HG03469 (cell line): ENCODE results near the gene ZFHX3.

ENCODE experiments used
- ATAC-seq: cut with Tn5 transposase; IDR thresholded peaks from one replicate; pipeline ENCODE4 v1.9.1; 2021; ENCODE audit warnings: mild to moderate bottlenecking, moderate library complexity, moderate number of reproducible peaks; ENCODE audit not compliant: unreplicated experiment

The ZFHX3 gene

DNA sequence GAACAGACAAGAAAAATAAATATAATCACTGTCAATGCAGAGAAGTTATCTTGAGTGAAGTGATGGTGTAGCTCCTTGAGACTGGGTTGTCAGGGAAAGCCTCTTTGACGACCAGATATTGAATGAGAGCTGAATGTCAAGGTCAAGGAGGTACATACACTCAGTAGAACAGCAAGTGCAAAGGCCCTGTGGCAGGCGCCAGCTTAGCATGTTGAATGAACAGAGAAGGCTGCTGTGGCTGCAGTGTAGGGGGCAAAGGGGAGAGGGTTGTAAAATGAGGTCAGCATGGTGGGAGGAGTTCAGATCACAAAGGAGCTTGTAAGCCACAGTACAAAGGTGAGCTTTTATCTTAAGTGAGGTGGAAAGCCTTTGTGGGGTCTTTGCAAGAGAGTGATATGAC lies 111.5 kb downstream of the ZFHX3 start:
- no peak for ATAC-seq

DNA sequence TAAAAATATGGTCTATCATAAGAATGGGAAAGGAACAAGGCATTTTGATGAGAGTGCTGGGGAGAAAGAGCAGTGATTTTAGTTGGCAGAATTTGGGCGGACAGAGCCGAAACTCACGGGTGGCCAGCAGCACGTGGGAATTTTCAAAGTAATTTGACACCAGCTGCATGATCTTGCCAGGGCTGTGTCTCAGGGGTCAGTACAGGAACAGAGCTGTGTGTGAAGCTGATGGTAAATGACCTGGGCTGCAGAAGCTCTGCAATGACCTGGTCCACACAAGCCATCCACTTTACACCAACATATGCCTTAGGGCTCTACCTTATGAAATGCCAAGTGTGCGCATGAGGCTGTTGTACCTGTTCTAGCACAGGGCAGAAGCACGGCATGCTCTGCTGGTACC lies 112.0 kb downstream of the ZFHX3 start:
- ATAC-seq, result no peak

DNA sequence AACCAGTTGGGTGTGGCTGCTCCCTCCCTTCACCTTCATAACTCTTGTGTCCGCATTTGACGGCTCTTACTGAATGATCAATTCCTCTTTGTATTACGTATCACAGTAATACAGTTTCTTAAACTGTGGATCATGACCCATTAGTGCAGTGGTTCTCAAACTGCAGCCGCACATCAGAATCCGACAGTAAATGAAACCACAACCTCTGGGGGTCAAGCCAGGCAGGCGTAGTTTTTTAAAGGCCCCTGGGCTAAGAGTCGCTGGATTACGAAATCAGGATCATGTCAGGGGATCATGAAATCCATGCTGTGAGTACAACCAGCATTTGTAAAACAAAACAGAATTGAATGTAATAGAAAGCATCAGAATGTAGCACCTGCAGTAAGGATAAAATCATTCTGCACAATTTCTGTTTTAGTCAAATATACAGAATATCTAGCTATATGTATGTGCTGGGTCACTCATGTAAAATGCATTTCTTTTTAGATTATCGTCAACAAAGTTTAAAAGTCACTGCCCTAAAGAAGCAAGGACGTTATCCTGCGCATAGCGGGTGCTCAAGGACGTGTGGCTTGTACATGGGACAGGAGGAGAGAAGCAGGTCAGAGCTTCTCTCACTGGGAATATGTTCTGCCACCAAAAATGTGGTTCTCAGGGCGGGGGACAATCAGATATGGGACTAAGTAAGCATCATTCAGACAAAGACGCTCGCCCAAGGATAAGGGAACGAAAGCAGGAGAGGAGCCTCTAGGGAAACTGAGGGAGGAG lies 113.1 kb downstream of the ZFHX3 start:
- no peak for ATAC-seq

DNA sequence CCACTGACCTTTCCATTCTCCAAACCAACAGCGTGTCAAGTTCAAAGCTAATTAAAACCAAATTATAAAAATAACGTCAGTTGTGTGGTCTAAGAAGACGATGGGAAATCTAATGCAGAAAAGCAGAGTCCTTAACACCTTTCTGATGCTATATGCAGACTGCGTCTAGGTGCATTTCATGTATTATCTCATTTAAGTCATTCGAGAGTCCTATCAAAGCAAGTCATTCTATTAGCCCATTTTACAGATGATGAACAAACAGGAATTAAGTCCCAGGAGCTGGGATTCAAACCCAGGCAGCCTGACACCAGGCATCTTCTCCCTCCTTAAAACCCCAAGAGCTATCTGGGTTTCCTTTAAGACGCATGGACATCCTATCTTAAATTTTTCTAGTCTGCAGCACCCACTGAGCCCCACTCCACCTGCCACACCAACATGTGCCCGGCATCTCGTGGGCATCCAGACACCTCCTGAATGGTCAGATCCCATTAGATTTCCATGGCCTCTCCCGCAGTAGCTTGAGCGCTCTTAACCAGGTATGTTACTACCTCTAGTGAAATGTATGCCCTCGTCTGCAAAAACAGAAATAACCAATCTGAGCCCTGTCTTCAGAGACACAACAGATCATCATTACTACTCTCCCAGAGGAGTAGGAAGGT lies 115.1 kb downstream of the ZFHX3 start:
- ATAC-seq, result no peak

DNA sequence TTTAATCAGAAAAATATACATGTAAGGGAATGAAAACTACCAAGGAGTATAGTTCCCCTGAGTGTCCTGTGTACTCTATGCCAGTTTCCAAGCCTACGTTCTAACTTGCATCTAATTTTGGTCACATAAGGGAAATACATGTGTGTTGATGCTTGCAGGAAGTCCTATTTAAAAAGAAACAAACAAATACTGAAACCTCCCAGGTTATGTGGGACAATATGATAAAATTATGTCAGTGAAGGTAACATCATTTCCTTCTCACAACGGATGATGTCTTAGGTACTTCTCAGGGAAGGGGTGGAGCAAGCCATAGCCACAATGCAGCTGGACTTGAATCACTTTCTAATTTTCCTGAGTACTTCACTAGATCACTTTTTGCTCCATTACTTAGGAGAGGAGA lies 115.9 kb downstream of the ZFHX3 start:
- no peak for ATAC-seq

DNA sequence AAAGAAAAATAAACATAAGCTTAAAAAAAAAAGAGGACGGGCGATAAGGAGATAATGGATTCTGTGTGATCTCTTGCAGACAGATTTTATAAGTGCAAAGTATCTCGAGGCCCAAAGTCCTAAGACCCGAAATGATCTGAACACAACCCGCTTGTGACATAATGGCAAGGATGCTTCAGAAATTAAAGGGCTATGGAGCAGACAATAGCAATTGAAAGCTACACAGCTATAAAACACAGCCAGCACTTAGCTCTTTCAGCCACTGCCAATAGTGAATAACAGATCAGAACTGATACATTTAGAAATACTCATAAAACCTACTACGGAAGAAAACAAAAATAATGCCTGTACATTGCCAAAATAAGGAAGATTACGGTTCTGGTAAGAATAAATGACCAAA lies 117.5 kb downstream of the ZFHX3 start:
- ATAC-seq, result no peak

DNA sequence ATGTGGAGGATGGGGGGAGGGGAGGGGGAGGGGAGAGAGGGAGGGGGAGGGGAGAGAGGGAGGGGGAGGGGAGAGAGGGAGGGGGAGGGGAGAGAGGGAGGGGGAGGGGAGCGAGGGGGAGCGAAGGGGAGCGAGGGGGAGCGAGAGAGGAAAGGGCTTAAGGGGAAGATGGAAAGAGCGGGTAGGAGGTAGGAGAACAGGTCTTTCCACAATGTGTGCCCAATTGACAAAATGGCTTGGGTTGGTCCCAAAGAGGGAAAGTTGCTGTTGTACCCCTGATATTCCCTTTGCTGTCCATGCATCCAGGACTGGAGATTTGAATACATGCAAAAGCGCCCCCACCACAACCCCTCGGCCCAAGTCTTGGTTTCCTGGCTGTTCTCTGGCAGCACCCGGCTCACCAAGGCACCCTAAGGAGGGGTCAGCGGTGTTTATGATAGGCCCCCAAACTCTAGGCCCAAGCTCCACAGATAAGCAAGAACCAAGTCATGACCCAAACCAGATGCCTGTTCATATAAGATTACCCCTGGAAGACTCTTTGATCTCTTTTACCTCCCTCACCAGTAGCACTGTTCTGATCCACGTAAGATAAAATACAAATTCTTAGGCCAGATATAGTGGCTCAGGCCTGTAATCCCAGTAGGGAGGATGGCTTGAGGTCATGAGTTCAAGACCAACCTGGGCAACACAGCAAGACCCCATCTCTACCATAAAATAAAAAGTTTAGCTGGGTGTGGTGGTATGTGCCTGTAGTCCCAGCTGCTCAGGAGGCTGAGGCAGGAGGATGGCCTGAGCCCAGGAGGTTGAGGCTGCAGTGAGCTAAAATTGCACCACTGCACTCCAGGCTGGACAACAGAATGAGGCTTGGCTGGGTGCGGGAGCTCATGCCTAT lies 119.6 kb downstream of the ZFHX3 start:
- ATAC-seq, result no peak

DNA sequence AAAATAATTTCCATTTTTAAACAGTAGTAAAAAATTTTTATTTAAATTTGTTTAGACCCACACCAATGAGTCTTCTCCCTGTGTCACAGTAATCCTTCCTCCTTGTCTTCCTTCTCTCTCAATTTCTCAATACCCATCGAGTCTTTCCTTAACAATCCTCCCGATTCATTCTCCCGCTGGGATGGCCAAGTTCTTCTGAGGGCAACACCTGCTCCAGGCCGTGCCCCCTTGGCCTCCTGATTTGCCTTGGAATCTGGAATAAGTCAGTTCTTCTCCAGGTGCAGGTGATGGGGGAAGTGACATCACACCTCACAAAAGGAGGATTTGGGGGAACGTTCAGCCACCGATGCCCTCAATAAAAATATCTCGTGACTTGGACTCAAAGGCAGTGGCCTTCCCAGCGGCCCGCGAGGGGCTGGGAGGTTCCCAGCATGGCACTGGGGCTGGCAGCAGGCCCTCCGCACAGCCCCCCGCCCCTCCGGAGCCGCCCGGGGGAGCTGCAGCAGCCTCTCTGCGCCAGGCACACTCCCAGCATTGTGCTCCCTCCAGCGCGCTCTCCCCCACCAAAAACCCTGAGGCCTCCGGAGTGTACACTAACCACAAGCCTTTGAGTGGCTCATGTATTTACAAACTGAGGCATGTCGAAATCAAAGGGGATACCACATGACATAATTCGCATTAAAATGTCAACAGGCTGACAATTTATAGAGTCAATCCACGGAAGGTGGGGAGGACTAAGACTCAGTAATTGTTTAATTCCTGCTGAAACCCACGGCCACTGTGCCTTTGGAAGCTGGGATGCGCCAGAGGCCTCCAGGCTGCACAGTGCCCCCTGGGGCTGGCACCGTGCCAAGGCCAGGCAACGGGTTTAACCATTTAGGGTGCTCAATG lies 120.5 kb downstream of the ZFHX3 start:
- no peak for ATAC-seq

DNA sequence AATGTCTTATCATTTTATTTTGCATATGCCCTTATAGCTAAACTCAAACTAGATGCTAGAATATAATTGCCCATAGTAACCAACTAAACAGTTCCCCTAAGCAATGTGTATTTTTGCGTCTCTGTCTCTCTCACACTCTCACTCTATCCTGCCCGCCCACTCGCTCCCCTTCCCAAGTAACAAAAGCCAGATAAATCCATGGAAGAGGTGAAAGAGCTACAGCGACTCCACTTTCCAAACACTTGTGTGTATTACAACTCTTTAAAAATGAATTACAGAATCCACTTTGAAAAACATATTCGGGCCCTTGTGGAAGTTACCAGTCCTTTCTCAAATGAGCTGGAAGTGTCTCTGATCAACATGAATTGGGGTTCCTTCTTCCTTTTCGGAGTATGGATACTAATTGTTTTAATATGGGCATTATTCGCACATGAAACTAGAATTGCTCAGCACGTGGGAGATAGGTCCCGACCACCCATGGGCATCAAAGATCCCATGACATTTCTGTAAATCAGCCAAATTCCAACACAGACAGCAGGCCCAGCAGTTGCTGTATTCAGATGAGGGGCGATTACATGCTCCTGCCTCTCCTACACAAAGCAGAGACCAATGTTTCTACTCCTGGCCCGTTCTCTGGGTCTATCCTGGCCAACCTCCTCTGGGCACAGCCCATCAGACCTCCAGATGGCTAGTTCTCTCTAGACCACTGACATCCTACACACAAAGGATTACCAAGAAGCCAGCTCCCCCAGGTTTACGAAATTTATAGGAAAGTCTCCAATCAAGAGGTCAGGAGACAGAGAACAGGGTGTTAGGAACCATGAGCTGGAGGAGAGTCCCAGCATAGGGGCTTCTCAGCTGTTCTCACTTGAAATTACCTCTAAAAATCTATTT lies 121.5 kb downstream of the ZFHX3 start:
- no peak for ATAC-seq

DNA sequence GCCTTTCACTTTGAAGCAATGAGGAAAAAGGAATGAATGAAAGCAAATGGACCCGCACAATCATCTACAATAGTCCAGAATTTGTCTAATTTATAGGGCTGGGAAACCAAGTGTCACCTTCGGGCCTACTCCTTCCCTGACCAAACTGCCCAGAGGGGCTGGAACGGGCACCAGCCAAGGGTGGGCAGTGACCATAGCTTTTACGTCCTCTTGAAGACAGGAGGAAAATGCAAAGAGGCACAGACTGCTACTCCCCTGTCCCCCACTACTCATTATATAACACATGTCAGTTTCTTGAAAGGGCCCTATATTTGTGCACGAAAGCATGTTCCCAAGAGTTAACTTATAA lies 122.3 kb downstream of the ZFHX3 start:
- ATAC-seq, result no peak

DNA sequence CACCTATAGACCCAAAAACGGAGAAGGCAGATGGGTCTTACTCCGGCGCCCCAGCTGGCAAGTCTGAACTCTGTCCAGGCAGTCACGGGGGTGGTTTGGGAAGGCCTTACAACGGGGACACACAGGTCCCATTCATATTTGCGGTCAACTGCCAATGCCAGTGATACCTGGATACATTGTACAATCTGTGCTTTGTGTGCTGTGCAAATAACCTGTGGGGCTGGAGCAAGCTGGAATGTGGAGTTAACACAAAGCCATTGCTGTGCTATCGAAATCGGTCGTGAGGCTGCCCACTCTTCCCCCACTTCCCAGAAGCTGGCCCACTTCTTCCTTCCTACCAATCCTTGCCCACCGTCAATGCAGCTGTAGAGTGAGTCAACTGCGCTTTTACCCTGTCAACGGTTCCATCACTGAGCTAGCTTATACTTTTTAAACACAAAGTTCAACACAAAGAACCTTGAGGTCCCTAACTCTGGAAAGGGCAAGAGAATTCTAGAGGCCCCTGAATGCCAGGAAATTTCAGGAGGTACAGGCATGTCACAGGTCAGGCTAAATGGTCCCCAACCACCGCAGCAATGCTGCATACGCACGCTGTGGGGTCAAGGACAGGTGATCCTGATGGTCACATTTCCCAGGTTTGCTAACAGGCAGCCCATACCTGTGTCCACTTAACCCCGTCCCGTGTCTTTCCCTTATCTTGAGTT lies 122.8 kb downstream of the ZFHX3 start:
- ATAC-seq, result no peak

DNA sequence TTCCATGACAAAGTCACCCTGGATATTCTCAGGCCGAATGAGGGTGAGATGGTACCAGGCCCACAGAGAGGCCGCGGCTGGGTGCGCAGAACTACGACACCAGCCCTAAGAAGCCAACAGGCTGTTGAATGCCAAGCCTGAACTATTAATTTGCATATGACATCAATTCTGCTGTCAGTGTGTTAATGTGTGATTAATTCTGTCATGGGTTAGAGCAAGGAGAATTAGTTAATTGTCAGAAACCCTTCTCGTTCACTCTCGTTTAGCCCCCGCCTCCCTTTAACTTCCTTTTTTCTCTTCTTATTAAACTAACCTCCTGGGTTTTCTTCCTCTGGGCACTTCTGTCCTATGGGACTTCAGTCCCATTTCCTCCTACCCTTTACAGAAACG lies 123.4 kb downstream of the ZFHX3 start:
- no peak for ATAC-seq

DNA sequence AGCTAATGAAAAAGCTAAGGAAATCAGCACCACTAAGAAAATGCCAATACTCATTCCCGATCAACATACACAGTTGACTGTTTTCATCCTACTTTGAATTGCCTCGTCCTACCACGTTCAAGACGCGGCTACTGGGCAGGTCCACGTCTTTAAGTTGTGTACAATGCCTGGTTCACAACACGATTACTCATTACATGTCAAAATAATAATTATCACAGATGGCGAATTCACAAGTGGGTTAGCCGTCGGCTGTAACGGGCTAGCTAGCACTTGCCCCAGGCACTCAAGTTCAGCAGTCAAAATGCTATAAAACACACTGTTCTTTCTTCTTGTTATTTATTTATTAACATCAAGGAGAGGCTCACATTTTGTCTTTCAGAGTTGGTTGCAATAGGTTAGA lies 124.2 kb downstream of the ZFHX3 start:
- no peak for ATAC-seq

DNA sequence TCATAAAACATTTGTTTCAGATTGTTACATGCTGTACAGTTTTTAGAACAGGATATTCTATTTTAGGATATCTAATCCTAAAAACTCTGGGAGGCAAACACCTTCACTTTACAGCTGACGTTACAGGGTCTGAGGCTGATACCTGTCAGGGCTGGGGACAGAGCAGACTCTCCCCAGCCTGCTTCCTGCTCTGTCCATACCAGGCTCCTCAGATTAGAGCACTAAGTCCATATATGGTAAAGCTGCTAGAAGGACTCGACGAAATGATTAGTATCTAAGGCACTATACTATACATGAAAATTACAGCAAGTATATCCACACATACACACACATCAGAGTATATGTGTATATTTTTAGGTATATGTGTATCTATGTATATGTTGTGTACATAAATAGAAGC lies 125.2 kb downstream of the ZFHX3 start:
- no peak for ATAC-seq

DNA sequence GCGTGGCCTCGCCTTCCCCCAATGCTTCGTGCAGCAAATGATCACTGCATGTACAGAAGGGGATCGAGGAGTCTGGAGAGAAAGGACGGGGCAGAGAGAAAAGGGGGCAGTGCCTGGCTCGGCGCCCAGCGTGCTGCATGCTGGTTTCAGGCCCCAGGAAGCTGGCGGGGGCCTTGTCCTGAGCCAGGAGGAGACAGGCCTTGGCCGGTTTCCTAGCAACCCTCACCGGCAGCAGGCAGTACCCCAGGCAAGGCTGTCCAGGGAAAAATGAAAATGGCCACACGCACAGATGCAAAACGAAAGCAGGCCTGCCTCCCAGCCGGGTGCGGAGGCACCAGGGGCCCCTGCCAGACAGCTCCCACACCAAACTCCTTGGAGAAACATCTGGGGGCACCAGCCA lies 126.3 kb downstream of the ZFHX3 start:
- no peak for ATAC-seq

DNA sequence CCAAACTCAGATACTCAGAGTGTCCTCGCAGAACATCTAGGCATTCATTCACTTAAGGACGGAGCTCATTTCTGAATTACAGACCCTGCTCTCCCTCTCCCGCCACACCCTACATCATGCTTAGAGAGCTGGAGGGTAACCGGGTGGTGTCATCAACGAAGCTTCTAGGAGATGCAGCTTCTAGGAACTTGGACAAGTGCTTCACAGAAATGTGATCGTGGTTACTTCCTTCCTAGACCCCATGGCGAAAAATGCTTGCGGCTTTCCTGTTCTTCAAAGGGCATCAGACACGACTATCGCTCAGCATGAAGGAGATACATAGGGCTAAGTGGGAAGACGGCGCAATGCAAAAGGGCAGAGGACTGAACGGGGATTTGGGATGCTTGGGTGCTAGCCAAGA lies 126.8 kb downstream of the ZFHX3 start:
- ATAC-seq, result no peak

DNA sequence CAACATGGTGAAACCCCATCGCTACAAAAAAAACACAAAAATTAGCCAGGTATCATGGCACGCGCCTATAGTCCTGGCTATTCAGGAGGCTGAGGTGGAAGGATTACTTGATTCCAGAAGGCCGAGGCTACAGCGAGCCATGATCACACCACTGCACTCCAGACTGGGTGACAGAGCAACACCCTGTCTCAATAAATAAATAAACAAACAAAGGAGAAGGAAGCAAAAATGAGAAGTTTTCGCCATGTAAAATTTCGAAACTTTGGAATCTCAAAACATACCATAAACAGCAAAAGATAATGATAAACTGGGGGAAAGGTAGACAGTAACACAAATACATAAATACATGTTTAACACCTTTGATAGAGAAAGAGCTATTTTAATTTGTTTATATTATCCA lies 130.9 kb downstream of the ZFHX3 start:
- ATAC-seq, result no peak

DNA sequence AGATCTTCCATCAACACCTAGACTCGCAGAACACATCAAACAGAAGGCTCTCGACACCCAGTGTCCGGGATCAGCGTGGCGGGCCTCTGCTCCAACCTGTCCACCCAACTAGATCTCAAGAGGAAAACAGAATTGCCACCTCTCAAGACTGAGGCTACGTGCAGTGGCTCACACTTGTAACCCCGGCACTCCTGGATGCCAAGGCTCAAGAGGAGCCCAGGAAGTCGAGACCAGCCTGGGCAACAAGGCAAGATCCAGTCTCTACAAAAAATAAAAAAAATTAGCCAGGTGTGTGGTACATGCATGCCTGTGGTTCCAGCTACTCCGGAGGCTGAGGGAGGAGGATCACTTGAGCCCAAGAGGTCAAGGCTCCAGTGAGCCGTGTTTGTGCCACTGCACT lies 132.6 kb downstream of the ZFHX3 start:
- ATAC-seq, result no peak

DNA sequence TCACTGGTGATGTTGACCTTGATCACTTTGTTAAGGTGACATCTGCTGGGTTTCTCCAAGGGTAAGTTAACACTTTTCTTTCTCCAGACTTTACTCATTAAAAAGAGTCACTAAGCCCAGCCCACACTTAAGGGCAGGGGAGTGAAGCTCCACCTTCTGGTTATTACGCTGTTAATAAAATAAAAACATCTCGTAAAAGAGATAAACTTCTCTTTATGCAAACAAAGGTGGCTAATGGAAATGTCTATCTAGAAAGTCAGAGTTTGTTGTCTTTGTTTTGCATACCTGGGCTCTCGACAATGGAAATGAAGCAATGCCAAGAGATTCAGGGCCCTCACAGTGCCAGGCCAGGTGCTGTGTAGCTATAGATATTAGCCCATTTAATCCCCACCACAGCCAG lies 134.4 kb downstream of the ZFHX3 start:
- ATAC-seq, result no peak
